BJ (cell line): ENCODE data around the gene KDM5B. TPM values are rescaled to one million over a fixed set of nuclear protein-coding genes. Genes with fewer than 3 reads are reported as not detected.

Experiments used
- CTCF ChIA-PET: fragments of 350-600 bp; formaldehyde crosslinking; extraction: SDS; loops from one replicate; lab custom pipeline; 2021; ENCODE audit warnings: antibody characterized with exemption, inconsistent platforms; lab: Yijun Ruan, JAX
- POLR2A ChIA-PET: fragments of 300-600 bp; sonication (Branson Sonifier 250); formaldehyde crosslinking; extraction: SDS; loops from one replicate; lab custom pipeline; 2021; ENCODE audit warnings: antibody characterized with exemption; lab: Charles Lee
- DNase-seq: peaks from one replicate; pipeline ENCODE4 v3.0.0-alpha.2; 2011; ENCODE audit warnings: low read depth
- H3K27me3 ChIP-seq: 2 replicates; pipeline ENCODE4 v1.6.0; 2011; ENCODE audit warnings: low read length; ENCODE audit not compliant: control insufficient read depth, insufficient read depth
- H3K36me3 ChIP-seq: 2 replicates; pipeline ENCODE4 v1.5.1; 2011; ENCODE audit warnings: low read length; ENCODE audit not compliant: control insufficient read depth, insufficient read depth
- H3K4me3 ChIP-seq: 2 replicates; pipeline ENCODE4 v1.5.1; 2011; ENCODE audit warnings: low read depth, mild to moderate bottlenecking, control low read depth, low read length
- polyA plus RNA-seq: library from polyadenylated mRNA; depleted of rRNA; stranded (reverse); fragments of >200 nt; gene quantifications from 2 replicates; pipeline ENCODE4 v1.2.3, GENCODE V29; 2011
- TF ChIP-seq, protein P1 (sequence below): IDR thresholded peaks from 2 replicates; pipeline ENCODE4 v1.5.1; 2011; ENCODE audit warnings: low read depth, mild to moderate bottlenecking, control low read depth, inconsistent platforms, low read length, moderate library complexity; ENCODE audit not compliant: insufficient read depth

KDM5B gene
- polyA plus RNA-seq, 1 experiment, result 39.6 TPM

DNA sequence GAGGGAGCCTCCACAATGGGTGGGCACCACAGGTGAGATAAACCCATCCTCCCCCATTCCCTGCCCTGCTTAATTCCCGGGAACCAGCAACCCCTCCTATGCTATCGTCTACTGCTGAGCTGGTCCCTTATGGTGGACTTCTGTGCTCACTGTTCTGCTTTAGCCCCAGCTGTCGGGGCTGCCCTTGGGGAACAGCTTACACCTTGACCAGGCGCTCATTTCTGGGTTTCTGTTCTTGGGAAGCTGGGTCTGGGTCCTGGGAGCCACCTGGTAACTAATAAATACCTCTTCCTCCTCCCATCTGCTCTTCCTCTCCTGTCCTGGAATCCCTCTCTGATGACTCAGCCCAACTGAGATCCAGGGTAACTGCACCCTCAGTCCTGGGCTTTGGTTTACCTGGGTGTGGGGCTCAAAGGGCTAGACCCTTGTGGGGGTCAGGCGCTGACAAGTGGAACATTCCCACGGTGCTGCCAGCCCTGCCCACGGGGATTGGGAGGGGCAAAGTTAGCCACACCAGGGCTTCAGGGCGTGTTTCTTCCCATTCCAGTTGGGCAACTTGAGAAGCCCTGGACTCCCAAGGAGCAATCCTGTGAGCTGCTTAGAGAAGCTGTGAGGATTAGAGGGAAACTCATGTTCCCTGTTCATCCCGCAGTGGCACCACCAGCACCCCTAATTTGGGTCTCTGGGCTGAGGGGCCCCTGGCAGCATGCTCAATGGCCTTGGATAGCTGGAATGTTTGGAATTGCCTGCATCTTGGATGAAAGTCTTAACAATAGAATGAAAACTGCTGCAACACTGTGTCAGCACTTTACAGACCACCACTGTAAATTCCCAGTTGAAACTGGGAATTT is 4.2 kb upstream of the KDM5B start:
- CTCF ChIA-PET, result interaction anchor here (0.6 to 1.5 kb wide), 5 partner anchors 9 to 1391 kb away, joined by 3 to 6 read pairs (median 3); no protein-coding TSS in a partner anchor
- Histone ChIP-seq H3K4me3 (peak overlapping the region; percentile 96), H3K36me3 (no peaks in the 10 kb centered on the region), H3K27me3 (no peaks in the 10 kb centered on the region)
- POLR2A ChIA-PET, result no interaction called here
- DNase-seq, result no peak
- TF ChIP-seq, protein P1, sequence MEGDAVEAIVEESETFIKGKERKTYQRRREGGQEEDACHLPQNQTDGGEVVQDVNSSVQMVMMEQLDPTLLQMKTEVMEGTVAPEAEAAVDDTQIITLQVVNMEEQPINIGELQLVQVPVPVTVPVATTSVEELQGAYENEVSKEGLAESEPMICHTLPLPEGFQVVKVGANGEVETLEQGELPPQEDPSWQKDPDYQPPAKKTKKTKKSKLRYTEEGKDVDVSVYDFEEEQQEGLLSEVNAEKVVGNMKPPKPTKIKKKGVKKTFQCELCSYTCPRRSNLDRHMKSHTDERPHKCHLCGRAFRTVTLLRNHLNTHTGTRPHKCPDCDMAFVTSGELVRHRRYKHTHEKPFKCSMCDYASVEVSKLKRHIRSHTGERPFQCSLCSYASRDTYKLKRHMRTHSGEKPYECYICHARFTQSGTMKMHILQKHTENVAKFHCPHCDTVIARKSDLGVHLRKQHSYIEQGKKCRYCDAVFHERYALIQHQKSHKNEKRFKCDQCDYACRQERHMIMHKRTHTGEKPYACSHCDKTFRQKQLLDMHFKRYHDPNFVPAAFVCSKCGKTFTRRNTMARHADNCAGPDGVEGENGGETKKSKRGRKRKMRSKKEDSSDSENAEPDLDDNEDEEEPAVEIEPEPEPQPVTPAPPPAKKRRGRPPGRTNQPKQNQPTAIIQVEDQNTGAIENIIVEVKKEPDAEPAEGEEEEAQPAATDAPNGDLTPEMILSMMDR, result no peak

- no peak for DNase-seq
Measured at GRCh38 chr1:202811296-202812175, 3.3 kb upstream of the KDM5B start.

GRCh38 chr1:202810615-202811295 is 2.5 kb upstream of the KDM5B start, which contains the start of gene PCAT6:
PCAT6 (plus strand) TSS chr1:202810954.
- H3K36me3 ChIP-seq, result no peaks in the 10 kb centered on the region
- H3K27me3 ChIP-seq, result no peaks in the 10 kb centered on the region
- H3K4me3 ChIP-seq, result peak within 1 kb of the TSS; percentile 96
- POLR2A ChIA-PET, result interaction anchor here (0.6 kb wide), 1 partner anchor 14 kb away, joined by 3 read pairs; no protein-coding TSS in a partner anchor
- CTCF ChIA-PET, result interaction anchor here (0.6 to 1.4 kb wide), 5 partner anchors 10 to 669 kb away, joined by 3 read pairs; no protein-coding TSS in a partner anchor
- peak; percentile 56 for DNase-seq
- TF ChIP-seq, protein P1, result no peak

More at GRCh38 chr1:202811296-202812175, 3.3 kb upstream of the KDM5B start:
- ChIA-PET CTCF (interaction anchor here (0.6 to 1.5 kb wide), 4 partner anchors 61 to 1392 kb away, joined by 3 to 5 read pairs (median 3); no protein-coding TSS in a partner anchor), POLR2A (interaction anchor here (0.6 kb wide), 1 partner anchor 13 kb away, joined by 3 read pairs; no protein-coding TSS in a partner anchor)
- TF ChIP-seq, protein P1, result no peak
- no peaks in the 10 kb centered on the region for H3K36me3 ChIP-seq
- H3K4me3 ChIP-seq, result peak overlapping the region; percentile 96
- no peaks in the 10 kb centered on the region for H3K27me3 ChIP-seq

DNA sequence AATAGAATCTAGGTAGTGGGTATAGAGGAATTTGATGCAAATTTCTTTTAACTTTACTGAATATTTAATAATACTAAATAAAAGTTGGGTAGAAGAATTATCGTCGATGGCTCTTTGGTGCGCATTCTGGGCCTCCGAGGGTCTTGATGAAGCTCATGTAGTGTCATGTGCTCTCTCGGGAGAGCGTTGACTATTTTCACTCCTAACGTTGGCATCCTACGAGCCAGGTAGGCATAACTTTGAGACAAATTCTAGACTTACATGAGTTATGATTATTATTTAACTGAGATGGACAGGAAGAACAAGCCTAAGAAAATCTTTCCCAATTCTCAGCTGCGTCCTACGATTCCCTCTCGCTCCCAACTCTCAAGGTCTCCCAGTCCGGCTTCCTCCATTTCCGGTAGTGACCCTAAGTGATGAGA is 2.0 kb upstream of the KDM5B start:
- POLR2A ChIA-PET, result interaction anchor here (0.6 to 0.8 kb wide), 2 partner anchors 100 to 196 kb away, joined by 3 to 8 read pairs; partner anchors contain the start of gene SYT2
- CTCF ChIA-PET, result interaction anchor here (0.6 to 1.4 kb wide), 4 partner anchors 9 to 670 kb away, joined by 3 read pairs; no protein-coding TSS in a partner anchor
- no peaks in the 10 kb centered on the region for H3K27me3 ChIP-seq
- no peak for DNase-seq
- H3K4me3 ChIP-seq, result peak overlapping the region; percentile 96
- TF ChIP-seq, protein P1, result no peak
- no peaks in the 10 kb centered on the region for H3K36me3 ChIP-seq
